H7 (cell line): ENCODE data around the gene BHLHE41. TPM values are rescaled to one million over a fixed set of nuclear protein-coding genes. Genes with fewer than 3 reads are reported as not detected.

Source experiments
- DNase-seq: peaks from one replicate; pipeline ENCODE4 v3.0.0; 2012
- H3K27me3 ChIP-seq: 2 replicates; pipeline ENCODE4 v1.6.0; 2011; ENCODE audit warnings: mild to moderate bottlenecking, low read length; ENCODE audit not compliant: control insufficient read depth, insufficient read depth
- H3K36me3 ChIP-seq: replicated peaks from 2 replicates; pipeline ENCODE4 v1.5.1; 2011; ENCODE audit warnings: low read length; ENCODE audit not compliant: control insufficient read depth, insufficient read depth
- H3K4me3 ChIP-seq: 2 replicates; pipeline ENCODE4 v1.5.1; 2011; ENCODE audit warnings: low read depth, mild to moderate bottlenecking, control low read depth, low read length, moderate library complexity; ENCODE audit not compliant: insufficient read depth
- total RNA-seq: library from RNA; depleted of rRNA; stranded (reverse); fragments of >200 nt; shearing (Covaris generic); gene quantifications from 2 replicates; pipeline ENCODE4 v1.2.3, GENCODE V29; 2014

Gene BHLHE41
- total RNA-seq, 1 experiment from 2014 or later: 0.14 TPM

GRCh38 chr12:26125400-26126339 lies 833 bp upstream of the BHLHE41 start:
- DNase-seq: peak; percentile 88
- Histone ChIP-seq H3K27me3 (peaks cover 82% of the 10 kb centered on the region), H3K36me3 (no peaks in the 10 kb centered on the region), H3K4me3 (peak overlapping the region; percentile 56)

- no peak for DNase-seq
- H3K27me3 ChIP-seq: peaks cover 81% of the 10 kb centered on the region
- H3K4me3 ChIP-seq: peak overlapping the region; percentile 39; the same call in 1 of the 2 replicates
- no peaks in the 10 kb centered on the region for H3K36me3 ChIP-seq
These were observed 1.3 kb downstream of the BHLHE41 start for GRCh38 chr12:26123482-26123980.

- Histone ChIP-seq H3K4me3 (peak overlapping the region; percentile 39), H3K27me3 (peaks cover 75% of the 10 kb centered on the region), H3K36me3 (no peaks in the 10 kb centered on the region)
- DNase-seq: peak; percentile 61
These were observed 2.0 kb downstream of the BHLHE41 start for GRCh38 chr12:26122681-26123481.

GRCh38 chr12:26122061-26122680 lies 2.7 kb downstream of the BHLHE41 start:
- peak; percentile 72 for DNase-seq
- peaks cover 68% of the 10 kb centered on the region for H3K27me3 ChIP-seq

GRCh38 chr12:26121323-26122060 lies 3.3 kb downstream of the BHLHE41 start:
- DNase-seq: peak; percentile 62
- Histone ChIP-seq H3K36me3 (no peaks in the 10 kb centered on the region), H3K4me3 (peak overlapping the region; percentile 39; the same call in 1 of the 2 replicates), H3K27me3 (peaks cover 62% of the 10 kb centered on the region)

More at GRCh38 chr12:26122061-26122680, 2.7 kb downstream of the BHLHE41 start:
- H3K4me3 ChIP-seq: peak overlapping the region; percentile 39
- no peaks in the 10 kb centered on the region for H3K36me3 ChIP-seq

- no peak for DNase-seq
- no peaks in the 10 kb centered on the region for H3K36me3 ChIP-seq
- H3K27me3 ChIP-seq: peaks cover 58% of the 10 kb centered on the region
- no peak overlapping the region for H3K4me3 ChIP-seq
These were observed 4.1 kb downstream of the BHLHE41 start for GRCh38 chr12:26120561-26121274.

- H3K4me3 ChIP-seq: no peak overlapping the region
- H3K27me3 ChIP-seq: peaks cover 60% of the 10 kb centered on the region
- peak; percentile 51 for DNase-seq
These were observed 5.3 kb downstream of the BHLHE41 start for GRCh38 chr12:26119391-26119989.

GRCh38 chr12:26118308-26118707 lies 6.5 kb downstream of the BHLHE41 start:
- DNase-seq: no peak
- peaks cover 50% of the 10 kb centered on the region for H3K27me3 ChIP-seq
- no peak overlapping the region for H3K4me3 ChIP-seq
- no peaks in the 10 kb centered on the region for H3K36me3 ChIP-seq

More at GRCh38 chr12:26119391-26119989, 5.3 kb downstream of the BHLHE41 start:
- no peaks in the 10 kb centered on the region for H3K36me3 ChIP-seq

- Histone ChIP-seq H3K36me3 (no peaks in the 10 kb centered on the region), H3K4me3 (no peak overlapping the region), H3K27me3 (peaks cover 38% of the 10 kb centered on the region)
- DNase-seq: no peak
These were observed 7.8 kb downstream of the BHLHE41 start for GRCh38 chr12:26116829-26117715.

GRCh38 chr12:26114720-26115401 lies 10.0 kb downstream of the BHLHE41 start:
- Histone ChIP-seq H3K4me3 (peak overlapping the region; percentile 57), H3K36me3 (no peaks in the 10 kb centered on the region), H3K27me3 (peaks cover 16% of the 10 kb centered on the region)
- DNase-seq: no peak

GRCh38 chr12:26113853-26114719 lies 10.8 kb downstream of the BHLHE41 start:
- DNase-seq: peak; percentile 97
- H3K27me3 ChIP-seq: peaks cover 15% of the 10 kb centered on the region

More at GRCh38 chr12:26113853-26114719, 10.8 kb downstream of the BHLHE41 start:
- Histone ChIP-seq H3K36me3 (no peaks in the 10 kb centered on the region), H3K4me3 (peak overlapping the region; percentile 57)
